Measurements from ENCODE around the gene TPI1.
A peak's percentile ranks its signal among the peaks of the same experiment; 100 is the strongest.

Gene TPI1

GRCh38 chr12:6849427-6849826, 17.9 kb upstream of the TPI1 start:
- DNase-seq = no peak
- no peaks in the 10 kb centered on the region for H3K9me3 Mint-ChIP-seq
- H3K4me3 Mint-ChIP-seq = peak overlapping the region; percentile 94
- H3K27ac Mint-ChIP-seq = no peak overlapping the region
- TF ChIP-seq CTCF (IDR thresholded peaks at IDR 0.05) = no peak
- peaks cover 3% of the 10 kb centered on the region for H3K27me3 Mint-ChIP-seq (ENCODE audit: low read depth, poor library complexity)
- H3K4me1 Mint-ChIP-seq = peaks cover 47% of the 10 kb centered on the region
- H3K36me3 Mint-ChIP-seq (ENCODE audit: low read depth) = peaks cover 52% of the 10 kb centered on the region

GRCh38 chr12:6849976-6850560, 17.3 kb upstream of the TPI1 start:
- DNase-seq = no peak
- Mint-ChIP-seq H3K4me3 (peak overlapping the region; percentile 94), H3K9me3 (no peaks in the 10 kb centered on the region), H3K27ac (no peak overlapping the region), H3K4me1 (peaks cover 52% of the 10 kb centered on the region), H3K27me3 (ENCODE audit: low read depth, poor library complexity) (peaks cover 3% of the 10 kb centered on the region), H3K36me3 (ENCODE audit: low read depth) (peaks cover 46% of the 10 kb centered on the region)
- no peak for TF ChIP-seq CTCF (IDR thresholded peaks at IDR 0.05)

- Mint-ChIP-seq H3K27me3 (ENCODE audit: low read depth, poor library complexity) (peaks cover 3% of the 10 kb centered on the region), H3K4me1 (peaks cover 52% of the 10 kb centered on the region), H3K9me3 (no peaks in the 10 kb centered on the region), H3K27ac (no peak overlapping the region), H3K4me3 (peak overlapping the region; percentile 94), H3K36me3 (ENCODE audit: low read depth) (peaks cover 46% of the 10 kb centered on the region)
- no peak for TF ChIP-seq CTCF (IDR thresholded peaks at IDR 0.05)
- no peak for DNase-seq
Measured at GRCh38 chr12:6850796-6851152, 16.6 kb upstream of the TPI1 start.

- Mint-ChIP-seq H3K27me3 (ENCODE audit: low read depth, poor library complexity) (peaks cover 3% of the 10 kb centered on the region), H3K9me3 (no peaks in the 10 kb centered on the region), H3K4me3 (peak within 1 kb of the TSS; percentile 94), H3K27ac (peak within 1 kb of the TSS; percentile 99), H3K36me3 (ENCODE audit: low read depth) (peaks cover 44% of the 10 kb centered on the region), H3K4me1 (peaks cover 52% of the 10 kb centered on the region)
- no peak for TF ChIP-seq CTCF (IDR thresholded peaks at IDR 0.05)
- DNase-seq = peak; percentile 95
Measured at GRCh38 chr12:6851153-6851920, 16.0 kb upstream of the TPI1 start, which contains the start of gene CDCA3. TSS of gene CDCA3 (minus strand) at chr12:6851286. CDS start at chr12:6850952, 334 bp downstream.

- Mint-ChIP-seq H3K27ac (peak within 1 kb of the TSS; percentile 99), H3K36me3 (ENCODE audit: low read depth) (peaks cover 44% of the 10 kb centered on the region), H3K27me3 (ENCODE audit: low read depth, poor library complexity) (peaks cover 6% of the 10 kb centered on the region), H3K4me1 (peaks cover 52% of the 10 kb centered on the region), H3K9me3 (no peaks in the 10 kb centered on the region), H3K4me3 (peak within 1 kb of the TSS; percentile 94)
- TF ChIP-seq CTCF (IDR thresholded peaks at IDR 0.05) = no peak
- peak; percentile 96 for DNase-seq
Measured at GRCh38 chr12:6851921-6852650, 15.2 kb upstream of the TPI1 start, which contains the start of gene USP5. TSS of gene USP5 (plus strand) at chr12:6852150. CDS start at chr12:6852180, 30 bp downstream.

Data from nephron progenitor cell (in vitro differentiated cells).